ENCODE measurements around the gene CNR2. TPM values are rescaled to one million over a fixed set of nuclear protein-coding genes. Genes with fewer than 3 reads are reported as not detected.
"Not testable (repeated sequence)": the region's sequence is repeated elsewhere in the genome, so short reads cannot be mapped to it uniquely, and the experiment has no call there.

Gene CNR2
- total RNA-seq, 1 donor from 2014 or later, result not detected

DNA sequence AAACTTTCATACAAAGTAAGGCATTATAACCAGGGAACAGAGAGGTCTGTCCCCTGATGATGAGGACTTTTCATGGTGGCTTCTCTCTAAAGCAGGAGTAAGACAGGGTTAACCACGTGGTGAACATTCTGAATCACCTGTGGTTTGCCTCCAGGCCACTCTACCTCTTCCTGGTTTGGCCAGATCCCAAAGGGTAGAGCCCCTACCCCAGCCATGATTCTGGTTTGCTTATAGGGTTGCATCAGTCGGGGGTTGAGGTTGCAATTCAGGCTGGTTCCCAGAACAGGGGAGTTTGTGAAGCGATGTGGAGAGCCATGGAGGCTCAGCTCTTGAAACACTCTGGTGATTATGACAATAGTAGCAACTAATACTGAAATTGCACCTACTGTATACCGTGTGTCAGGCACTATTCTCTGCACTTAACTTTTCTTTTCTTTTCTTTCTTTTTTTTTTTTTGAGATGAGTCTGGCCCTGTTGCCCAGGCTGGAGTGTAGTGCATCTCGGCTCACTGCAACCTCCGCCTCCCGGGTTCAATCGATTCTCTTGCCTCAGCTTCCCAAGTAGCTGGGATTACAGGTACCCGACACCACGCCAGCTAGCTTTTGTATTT, 8.3 kb downstream of the CNR2 start:
- Histone ChIP-seq H3K4me1 (peaks cover 5% of the 10 kb centered on the region), H3K9me3 (no peaks in the 10 kb centered on the region), H3K4me3 (no peak overlapping the region), H3K36me3 (no peaks in the 10 kb centered on the region), H3K27me3 (no peaks in the 10 kb centered on the region), H3K27ac (no peak overlapping the region)
- no peak for DNase-seq (ENCODE audit: extremely low spot score in 2 of 2)
- TF ChIP-seq POLR2AphosphoS5 (IDR thresholded peaks at IDR 0.05; ENCODE audit: insufficient read depth in 1 of 2, low read depth in 1 of 2) (no peak), POLR2A (IDR thresholded peaks at IDR 0.05) (no peak)
- TF ChIP-seq, protein P1, sequence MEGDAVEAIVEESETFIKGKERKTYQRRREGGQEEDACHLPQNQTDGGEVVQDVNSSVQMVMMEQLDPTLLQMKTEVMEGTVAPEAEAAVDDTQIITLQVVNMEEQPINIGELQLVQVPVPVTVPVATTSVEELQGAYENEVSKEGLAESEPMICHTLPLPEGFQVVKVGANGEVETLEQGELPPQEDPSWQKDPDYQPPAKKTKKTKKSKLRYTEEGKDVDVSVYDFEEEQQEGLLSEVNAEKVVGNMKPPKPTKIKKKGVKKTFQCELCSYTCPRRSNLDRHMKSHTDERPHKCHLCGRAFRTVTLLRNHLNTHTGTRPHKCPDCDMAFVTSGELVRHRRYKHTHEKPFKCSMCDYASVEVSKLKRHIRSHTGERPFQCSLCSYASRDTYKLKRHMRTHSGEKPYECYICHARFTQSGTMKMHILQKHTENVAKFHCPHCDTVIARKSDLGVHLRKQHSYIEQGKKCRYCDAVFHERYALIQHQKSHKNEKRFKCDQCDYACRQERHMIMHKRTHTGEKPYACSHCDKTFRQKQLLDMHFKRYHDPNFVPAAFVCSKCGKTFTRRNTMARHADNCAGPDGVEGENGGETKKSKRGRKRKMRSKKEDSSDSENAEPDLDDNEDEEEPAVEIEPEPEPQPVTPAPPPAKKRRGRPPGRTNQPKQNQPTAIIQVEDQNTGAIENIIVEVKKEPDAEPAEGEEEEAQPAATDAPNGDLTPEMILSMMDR (IDR thresholded peaks at IDR 0.05), result no peak
- intact Hi-C loops (cut with DNase I), result no loop called here

GRCh38 chr1:23903754-23904153, 9.4 kb downstream of the CNR2 start:
- TF ChIP-seq, protein P1 (IDR thresholded peaks at IDR 0.05), result no peak
- TF ChIP-seq POLR2AphosphoS5 (IDR thresholded peaks at IDR 0.05; ENCODE audit: insufficient read depth in 1 of 2, low read depth in 1 of 2), result no peak
- TF ChIP-seq POLR2A (IDR thresholded peaks at IDR 0.05), result no peak
- Histone ChIP-seq H3K27me3 (no peaks in the 10 kb centered on the region), H3K4me1 (no peaks in the 10 kb centered on the region), H3K4me3 (no peak overlapping the region), H3K27ac (no peak overlapping the region), H3K36me3 (no peaks in the 10 kb centered on the region), H3K9me3 (no peaks in the 10 kb centered on the region)
- intact Hi-C loops (cut with DNase I), result no loop called here
- DNase-seq (ENCODE audit: extremely low spot score in 2 of 2), result no peak

GRCh38 chr1:23902321-23903278, 10.6 kb downstream of the CNR2 start:
- H3K4me3 ChIP-seq, result peak overlapping the region; percentile 28 to 47
- H3K4me1 ChIP-seq, result no peaks in the 10 kb centered on the region
- no peak overlapping the region for H3K27ac ChIP-seq
- no peaks in the 10 kb centered on the region for H3K9me3 ChIP-seq
- intact Hi-C loops (cut with DNase I), result no loop called here
- H3K27me3 ChIP-seq, result no peaks in the 10 kb centered on the region
- no peaks in the 10 kb centered on the region for H3K36me3 ChIP-seq
- DNase-seq (ENCODE audit: extremely low spot score in 2 of 2), result no peak
- TF ChIP-seq, protein P1 (IDR thresholded peaks at IDR 0.05), result no peak
- no peak for TF ChIP-seq POLR2A (IDR thresholded peaks at IDR 0.05)
- TF ChIP-seq POLR2AphosphoS5 (IDR thresholded peaks at IDR 0.05; ENCODE audit: insufficient read depth in 1 of 2, low read depth in 1 of 2), result no peak

DNA sequence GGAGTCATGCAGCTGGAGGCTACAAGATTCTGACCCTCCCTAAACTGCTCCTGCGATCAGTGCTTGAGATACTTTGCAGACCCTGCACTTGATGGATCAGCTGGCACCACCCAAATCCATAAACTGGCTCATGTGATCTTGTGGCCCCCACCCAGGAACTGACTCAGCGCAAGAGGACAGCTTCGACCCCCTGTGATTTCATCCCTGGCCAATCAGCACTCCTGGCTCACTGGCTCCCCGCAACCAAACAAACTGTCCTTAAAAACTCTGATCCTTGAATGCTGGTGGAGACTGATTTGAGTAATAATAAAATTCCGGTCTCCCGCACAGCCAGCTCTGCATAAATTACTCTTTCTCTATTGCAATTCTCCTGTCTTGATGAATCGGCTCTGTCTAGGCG, 13.1 kb downstream of the CNR2 start:
- H3K4me1 ChIP-seq; H3K27ac ChIP-seq; H3K9me3 ChIP-seq; intact Hi-C loops (cut with DNase I); DNase-seq (ENCODE audit: extremely low spot score in 2 of 2); H3K36me3 ChIP-seq; H3K27me3 ChIP-seq; H3K4me3 ChIP-seq: not testable (repeated sequence)

GRCh38 chr1:23899070-23899469, 14.1 kb downstream of the CNR2 start:
- Histone ChIP-seq H3K36me3 (no peaks in the 10 kb centered on the region), H3K27me3 (no peaks in the 10 kb centered on the region), H3K9me3 (no peaks in the 10 kb centered on the region), H3K4me3 (no peak overlapping the region), H3K4me1 (no peaks in the 10 kb centered on the region), H3K27ac (no peak overlapping the region)
- TF ChIP-seq, protein P1 (IDR thresholded peaks at IDR 0.05), result no peak
- no peak for TF ChIP-seq POLR2A (IDR thresholded peaks at IDR 0.05)
- no peak for TF ChIP-seq POLR2AphosphoS5 (IDR thresholded peaks at IDR 0.05; ENCODE audit: insufficient read depth in 1 of 2, low read depth in 1 of 2)
- DNase-seq (ENCODE audit: extremely low spot score in 2 of 2), result no peak
- intact Hi-C loops (cut with DNase I), result no loop called here

All from vagina (tissue), 2 donors.